ENCODE results near the gene RGS8.

RGS8 gene

GRCh38 chr1:182639330-182639729, 45.1 kb downstream of the RGS8 start:
- no peak for DNase-seq (ENCODE audit: low read depth in 3 of 3)

GRCh38 chr1:182637769-182638168, 46.6 kb downstream of the RGS8 start:
- DNase-seq (ENCODE audit: low read depth in 3 of 3): no peak

- DNase-seq (ENCODE audit: low read depth in 3 of 3): no peak
These were observed 48.5 kb downstream of the RGS8 start for GRCh38 chr1:182635871-182636270.

Measured in stimulated activated CD4-positive, alpha-beta T cell treated with anti-CD3 and anti-CD28 coated beads, TNF-alpha, amount 100 ng/mL, for 4 hours (primary cell).